H1 (cell line): ENCODE data around the gene MXD3. TPM values are rescaled to one million over a fixed set of nuclear protein-coding genes. Genes with fewer than 3 reads are reported as not detected.
A peak's percentile ranks its signal among the peaks of the same experiment; 100 is the strongest.

Source experiments
- CTCF ChIA-PET: fragments of 300-600 bp; sonication (Branson Sonifier 250); formaldehyde crosslinking; loops from one replicate; lab custom pipeline; 2021; ENCODE audit not compliant: partially characterized antibody; lab: Charles Lee
- POLR2A ChIA-PET: fragments of 300-600 bp; sonication (Branson Sonifier 250); formaldehyde crosslinking; loops from one replicate; lab custom pipeline; 2021; ENCODE audit warnings: inconsistent platforms; ENCODE audit not compliant: partially characterized antibody; lab: Charles Lee
- DNase-seq, 2 experiments: peaks; one replicate each; pipeline versions ENCODE4 v3.0.0 to v3.0.0-alpha.2; 2010 to 2022; ENCODE audit warnings: low spot score in 2 of 2, low read depth in 1 of 2, mixed read lengths in 1 of 2
- FAIRE-seq: peaks from 2 replicates; lab custom pipeline; 2011; peaks lifted over from hg19 to GRCh38; lab: Jason Lieb, UNC
- H2AFZ ChIP-seq: 2 replicates; pipeline ENCODE4 v1.8.1; 2012; ENCODE audit warnings: low read length, inconsistent platforms
- H2AK5ac ChIP-seq: 2 replicates; pipeline ENCODE4 v1.6.1; 2013; ENCODE audit warnings: low read depth, low read length
- H2BK120ac ChIP-seq: replicated peaks from 2 replicates; pipeline ENCODE3; 2013; ENCODE audit warnings: low read depth, low read length, inconsistent platforms
- H2BK12ac ChIP-seq: 2 replicates; pipeline ENCODE4 v1.6.1; 2013; ENCODE audit warnings: low read depth, low read length
- H2BK15ac ChIP-seq: 2 replicates; pipeline ENCODE4 v1.6.1; 2013; ENCODE audit warnings: low read length
- H2BK20ac ChIP-seq: 2 replicates; pipeline ENCODE4 v1.6.1; 2013; ENCODE audit warnings: low read length
- H2BK5ac ChIP-seq: 2 replicates; pipeline ENCODE4 v1.6.1; 2013; ENCODE audit warnings: low read depth, low read length
- H3K14ac ChIP-seq: 2 replicates; pipeline ENCODE4 v1.6.1; 2013; ENCODE audit warnings: inconsistent platforms; ENCODE audit not compliant: insufficient read length
- H3K18ac ChIP-seq: 2 replicates; pipeline ENCODE4 v1.6.1; 2013; ENCODE audit warnings: low read length; ENCODE audit errors: extremely low read depth
- H3K23ac ChIP-seq: 2 replicates; pipeline ENCODE4 v1.6.1; 2013; ENCODE audit warnings: inconsistent platforms; ENCODE audit not compliant: insufficient read length
- H3K23me2 ChIP-seq: 2 replicates; pipeline ENCODE4 v1.6.1; 2013; ENCODE audit warnings: low read depth, low read length
- H3K27ac ChIP-seq: 2 replicates; pipeline ENCODE4 v1.6.1; 2011; ENCODE audit warnings: low read depth, low read length, inconsistent platforms
- H3K27me3 ChIP-seq, 4 experiments: replicated peaks in 1 of 4; 1 replicate in 1 of 4; 2 replicates in 3 of 4; pipeline versions ENCODE4 v1.6.1 to v1.8.1; 2011 to 2013; ENCODE audit warnings: low read length in 3 of 4, mild to moderate bottlenecking in 3 of 4, inconsistent platforms in 2 of 4, mixed read lengths in 2 of 4, moderate library complexity in 1 of 4; ENCODE audit not compliant: control insufficient read depth in 3 of 4, insufficient read depth in 3 of 4; ENCODE audit errors: extremely low read depth in 1 of 4
- H3K36me3 ChIP-seq, 4 experiments: 2 replicates each; pipeline versions ENCODE4 v1.6.1 to v1.8.1; 2011 to 2013; ENCODE audit warnings: mild to moderate bottlenecking in 4 of 4, low read length in 3 of 4, moderate library complexity in 2 of 4, control low read depth in 1 of 4, inconsistent platforms in 1 of 4; ENCODE audit not compliant: insufficient read depth in 4 of 4, control insufficient read depth in 2 of 4
- H3K4ac ChIP-seq: replicated peaks from 2 replicates; pipeline ENCODE3; 2013; ENCODE audit warnings: low read length, low read depth, mixed read lengths, inconsistent platforms; ENCODE audit not compliant: insufficient read length
- H3K4me1 ChIP-seq, 4 experiments: replicated peaks in 1 of 4; 1 replicate in 1 of 4; 2 replicates in 3 of 4; pipeline versions ENCODE4 v1.6.1 to v1.8.1; 2011 to 2013; ENCODE audit warnings: low read length in 3 of 4, inconsistent platforms in 2 of 4, mixed read lengths in 1 of 4; ENCODE audit not compliant: insufficient read depth in 4 of 4, control insufficient read depth in 3 of 4
- H3K4me2 ChIP-seq, 2 experiments: 2 replicates each; pipeline versions ENCODE4 v1.6.1 to v1.8.1; 2011 to 2013; ENCODE audit warnings: low read depth in 2 of 2, low read length in 2 of 2, control low read depth in 1 of 2, inconsistent platforms in 1 of 2, mild to moderate bottlenecking in 1 of 2; ENCODE audit not compliant: insufficient read depth in 1 of 2
- H3K4me3 ChIP-seq, 4 experiments: fragments of 200-600, 300-600 bp in 1 of 4; sonication (generic), shearing (Covaris generic), sonication (Bioruptor Twin) in 1 of 4; 2 replicates each; pipeline versions ENCODE4 v1.5.1 to v1.8.1; 2011 to 2016; ENCODE audit warnings: low read length in 4 of 4, low read depth in 3 of 4, control low read depth in 2 of 4, inconsistent platforms in 2 of 4, mild to moderate bottlenecking in 2 of 4, mixed read lengths in 1 of 4, moderate library complexity in 1 of 4; ENCODE audit not compliant: insufficient read depth in 2 of 4; ENCODE audit errors: extremely low read depth in 1 of 4
- H3K56ac ChIP-seq: replicated peaks from 2 replicates; pipeline ENCODE3; 2013; ENCODE audit warnings: low read depth, mild to moderate bottlenecking, mixed read lengths, low read length, inconsistent platforms; ENCODE audit not compliant: insufficient read length
- H3K79me1 ChIP-seq: 2 replicates; pipeline ENCODE4 v1.6.1; 2013; ENCODE audit warnings: low read depth, low read length, control low read depth
- H3K79me2 ChIP-seq, 2 experiments: 2 replicates each; pipeline versions ENCODE4 v1.6.1 to v1.8.1; 2012 to 2013; ENCODE audit warnings: low read length in 2 of 2, mild to moderate bottlenecking in 2 of 2, inconsistent platforms in 1 of 2; ENCODE audit not compliant: insufficient read depth in 2 of 2, control insufficient read depth in 1 of 2
- H3K9ac ChIP-seq, 4 experiments: replicated peaks in 1 of 4; 1 replicate in 1 of 4; 2 replicates in 3 of 4; pipeline versions ENCODE4 v1.6.1 to v1.8.1; 2011 to 2013; ENCODE audit warnings: low read depth in 3 of 4, low read length in 3 of 4, control low read depth in 2 of 4, mild to moderate bottlenecking in 2 of 4, moderate library complexity in 2 of 4, inconsistent platforms in 1 of 4; ENCODE audit errors: extremely low read depth in 1 of 4
- H3K9me3 ChIP-seq, 2 experiments: 2 replicates each; pipeline versions ENCODE4 v1.6.1 to v1.8.1; 2012 to 2013; ENCODE audit warnings: mild to moderate bottlenecking in 2 of 2, moderate library complexity in 2 of 2, control low read depth in 1 of 2, inconsistent platforms in 1 of 2, low read depth in 1 of 2, low read length in 1 of 2, mixed read lengths in 1 of 2; ENCODE audit not compliant: insufficient read depth in 2 of 2
- H4K20me1 ChIP-seq, 2 experiments: replicated peaks in 1 of 2; 2 replicates each; pipeline versions ENCODE3 to v1.8.1; 2011 to 2013; ENCODE audit warnings: inconsistent platforms in 2 of 2, low read length in 2 of 2, mild to moderate bottlenecking in 1 of 2; ENCODE audit not compliant: insufficient read depth in 2 of 2, control insufficient read depth in 1 of 2
- H4K5ac ChIP-seq: 2 replicates; pipeline ENCODE4 v1.6.1; 2013; ENCODE audit warnings: low read length, low read depth, mixed read lengths, inconsistent platforms; ENCODE audit not compliant: insufficient read length
- H4K8ac ChIP-seq: 2 replicates; pipeline ENCODE4 v1.8.0; 2013; ENCODE audit warnings: mild to moderate bottlenecking, moderate library complexity, low read length, inconsistent platforms; ENCODE audit not compliant: insufficient read depth; ENCODE audit errors: extremely low read depth
- H4K91ac ChIP-seq: replicated peaks from 2 replicates; pipeline ENCODE3; 2013; ENCODE audit warnings: low read length, mixed read lengths, inconsistent platforms; ENCODE audit not compliant: insufficient read length
- ASH2L ChIP-seq: fragments of 200-600, 300-600 bp; sonication (generic); IDR thresholded peaks from one replicate; pipeline ENCODE4 v1.7.1; 2017; ENCODE audit warnings: low read length
- CREB1 ChIP-seq: IDR thresholded peaks from 2 replicates; pipeline ENCODE4 v1.6.1; 2012; ENCODE audit warnings: inconsistent platforms
- GTF2F1 ChIP-seq: IDR thresholded peaks from 2 replicates; pipeline ENCODE4 v1.6.1; 2012; ENCODE audit warnings: low read depth, low read length, improper control_type of control experiment, borderline replicate concordance
- JUND ChIP-seq: IDR thresholded peaks from 2 replicates; pipeline ENCODE4 v1.6.1; 2011; ENCODE audit warnings: mild to moderate bottlenecking, improper control_type of control experiment, low read length
- NRF1 ChIP-seq: IDR thresholded peaks from 2 replicates; pipeline ENCODE4 v1.6.1; 2011; ENCODE audit warnings: mild to moderate bottlenecking, low read depth, low read length, improper control_type of control experiment
- POU5F1 ChIP-seq: IDR thresholded peaks from 2 replicates; pipeline ENCODE4 v1.6.1; 2011; ENCODE audit warnings: low read depth, mild to moderate bottlenecking, low read length, moderate library complexity
- TAF1 ChIP-seq: IDR thresholded peaks from 2 replicates; pipeline ENCODE4 v1.6.1; 2011; ENCODE audit warnings: mild to moderate bottlenecking, low read depth, low read length
- TAF7 ChIP-seq: optimal IDR thresholded peaks from 2 replicates; pipeline ENCODE3; 2011; ENCODE audit warnings: low read depth, mild to moderate bottlenecking, inconsistent platforms, low read length, moderate library complexity, borderline replicate concordance
- TCF12 ChIP-seq: IDR thresholded peaks from 2 replicates; pipeline ENCODE4 v1.6.1; 2011; ENCODE audit warnings: low read depth, mild to moderate bottlenecking, low read length
- USF2 ChIP-seq: IDR thresholded peaks from 2 replicates; pipeline ENCODE4 v1.6.1; 2011; ENCODE audit warnings: low read length, improper control_type of control experiment
- YY1 ChIP-seq: IDR thresholded peaks from 2 replicates; pipeline ENCODE4 v1.6.1; 2011; ENCODE audit warnings: low read depth, mild to moderate bottlenecking, low read length
- WGBS, 2 experiments: shearing (Covaris generic) in 1 of 2; methylation state at CpG; one replicate each; pipeline versions ENCODE4 v1.1.6 to v1.1.7; 2013 to 2015; ENCODE audit warnings: low lambda C conversion rate in 2 of 2, mixed read lengths in 2 of 2, inconsistent platforms in 1 of 2, low coverage in 1 of 2, missing lambda C conversion rate in 1 of 2; ENCODE audit not compliant: insufficient replicate concordance in 2 of 2, insufficient coverage in 1 of 2, insufficient read length in 1 of 2; ENCODE audit errors: extremely low coverage in 1 of 2, missing lambda C conversion rate in 1 of 2; 5-methylcytosine and 5-hydroxymethylcytosine counted together
- polyA plus RNA-seq, 7 experiments: library from polyadenylated mRNA; depleted of rRNA in 3 of 7; stranded (reverse) in 5 of 7; unstranded in 2 of 7; fragments of >200 nt in 5 of 7; fragments of 200-250 nt in 2 of 7; gene quantifications; 1 replicate in 5 of 7; 2 replicates in 1 of 7; 4 replicates in 1 of 7; pipeline versions ENCODE4 v1.2.1 to v1.2.3, GENCODE V29; 2011 to 2013; ENCODE audit warnings: missing spikeins in 2 of 7, mixed read lengths in 2 of 7
- total RNA-seq: library from RNA; stranded (reverse); fragmentation: NEBNext Ultra II Directional; extraction: Animal tissue kit (Norgen Biotek cat#: 25700); gene quantifications from 2 replicates; pipeline ENCODE4 v1.2.1, GENCODE V29; 2021

Gene MXD3
- total and polyA plus RNA-seq, 2 of the 8 experiments (the other 6 are each of a cell fraction or from before 2014, with no cell fraction given), result 6.5 to 7.7 TPM

- no peak for FAIRE-seq
- POLR2A ChIA-PET, result interaction anchor here (0.9 kb wide), 1 partner anchor 96 kb away, joined by 3 read pairs; no protein-coding TSS in a partner anchor
- TF ChIP-seq TAF7 (no peak), POU5F1 (no peak), ASH2L (no peak), TAF1 (no peak), TCF12 (no peak), USF2 (no peak), GTF2F1 (no peak), CREB1 (no peak), JUND (no peak), NRF1 (no peak), YY1 (no peak)
Measured at GRCh38 chr5:177356746-177357145, 45.0 kb upstream of the MXD3 start.

More at GRCh38 chr5:177356746-177357145, 45.0 kb upstream of the MXD3 start:
- Histone ChIP-seq H2AFZ (no peak overlapping the region), H3K4ac (no peak overlapping the region), H3K79me1 (no peaks in the 10 kb centered on the region), H3K27me3 (peaks cover 0 to 8% (median 1%) of the 10 kb centered on the region in 4 experiments; a peak in 2 of 7 replicates), H3K4me3 (no peak overlapping the region), H3K14ac (no peak overlapping the region), H4K8ac (no peak overlapping the region), H4K91ac (no peak overlapping the region), H4K20me1 (no peaks in the 10 kb centered on the region), H3K18ac (no peak overlapping the region), H3K36me3 (no peaks in the 10 kb centered on the region), H2BK15ac (no peak overlapping the region), H3K56ac (no peak overlapping the region), H3K9me3 (no peaks in the 10 kb centered on the region), H2BK12ac (no peak overlapping the region), H3K27ac (no peak overlapping the region), H3K4me1 (peaks cover 0 to under 1% (median 0%) of the 10 kb centered on the region in 4 experiments; a peak in 1 of 7 replicates), H2BK120ac (no peak overlapping the region), H3K23ac (no peak overlapping the region), H3K23me2 (peaks cover 4% of the 10 kb centered on the region; the same call in 1 of the 2 replicates), H2BK20ac (no peak overlapping the region), H3K79me2 (no peaks in the 10 kb centered on the region), H4K5ac (no peak overlapping the region), H3K4me2 (no peak overlapping the region), H3K9ac (no peak overlapping the region), H2BK5ac (no peak overlapping the region), H2AK5ac (peak overlapping the region; percentile 56; the same call in 1 of the 2 replicates)
- CTCF ChIA-PET, result interaction anchor here (0.6 to 11.2 kb wide), 5 partner anchors 12 to 1038 kb away, joined by 3 to 142 read pairs (median 3); no protein-coding TSS in a partner anchor
- WGBS, 2 experiments, result 81% methylated on average over 3 of the region's 3 CpGs; no CpG with 5 or more reads in 1 of the 2 experiments
- DNase-seq, result no peak
